CD4-positive, alpha-beta memory T cell (primary cell): ENCODE measurements around the gene GAS6. TPM values are rescaled to one million over a fixed set of nuclear protein-coding genes. Genes with fewer than 3 reads are reported as not detected.
A peak's percentile ranks its signal among the peaks of the same experiment; 100 is the strongest.

Experiments
- CTCF ChIA-PET: fragments of 350-600 bp; sonication (Branson Sonifier 250); formaldehyde crosslinking; loops from one replicate; lab custom pipeline; 2021; ENCODE audit warnings: inconsistent platforms; ENCODE audit not compliant: partially characterized antibody; lab: Charles Lee
- POLR2A ChIA-PET: fragments of 350-600 bp; sonication (Branson Sonifier 250); formaldehyde crosslinking; loops from one replicate; lab custom pipeline; 2021; ENCODE audit not compliant: partially characterized antibody; lab: Charles Lee
- DNase-seq, 5 donors: peaks; one replicate each; pipeline versions ENCODE4 v3.0.0 to v3.0.0-alpha.2; 2020 to 2022; ENCODE audit warnings: mixed read lengths in 1 of 5
- H3K27ac ChIP-seq: one replicate; pipeline ENCODE4 v1.7.0; 2013; ENCODE audit warnings: low read depth, low read length
- H3K27me3 ChIP-seq: 2 replicates; pipeline ENCODE4 v1.7.0; 2013; ENCODE audit warnings: mild to moderate bottlenecking, low read length, moderate library complexity; ENCODE audit not compliant: insufficient read depth
- H3K36me3 ChIP-seq: 2 replicates; pipeline ENCODE4 v1.7.0; 2013; ENCODE audit warnings: mild to moderate bottlenecking, low read length, moderate library complexity; ENCODE audit not compliant: insufficient read depth
- H3K4me1 ChIP-seq: 2 replicates; pipeline ENCODE4 v1.7.0; 2013; ENCODE audit warnings: mild to moderate bottlenecking, low read length, moderate library complexity; ENCODE audit not compliant: insufficient read depth
- H3K4me3 ChIP-seq, 2 donors: one replicate each; pipeline ENCODE4 v1.7.0; 2013; ENCODE audit warnings: low read length in 2 of 2, mild to moderate bottlenecking in 1 of 2
- H3K9me3 ChIP-seq, 2 donors: one replicate each; pipeline ENCODE4 v1.7.0; 2013; ENCODE audit warnings: low read length in 2 of 2, control low read depth in 1 of 2; ENCODE audit not compliant: control insufficient read depth in 1 of 2
- H3K27ac Mint-ChIP-seq, 7 donors: one replicate each; pipeline ENCODE4 v1.8.0; 2020 to 2021; ENCODE audit warnings: mixed read lengths in 7 of 7, mild to moderate bottlenecking in 6 of 7, inconsistent platforms in 3 of 7, moderate library complexity in 3 of 7
- H3K27me3 Mint-ChIP-seq, 2 donors: one replicate each; pipeline ENCODE4 v1.8.0; 2020 to 2021; ENCODE audit warnings: mixed read lengths in 2 of 2
- H3K36me3 Mint-ChIP-seq, 2 donors: one replicate each; pipeline ENCODE4 v1.8.0; 2020 to 2021; ENCODE audit warnings: mixed read lengths in 2 of 2, inconsistent platforms in 1 of 2, mild to moderate bottlenecking in 1 of 2
- H3K4me1 Mint-ChIP-seq, 4 donors: one replicate each; pipeline ENCODE4 v1.8.0; 2020 to 2021; ENCODE audit warnings: mixed read lengths in 4 of 4, mild to moderate bottlenecking in 1 of 4
- H3K4me3 Mint-ChIP-seq, 8 donors: one replicate each; pipeline ENCODE4 v1.8.0; 2020 to 2021; ENCODE audit warnings: mixed read lengths in 8 of 8, mild to moderate bottlenecking in 7 of 8, moderate library complexity in 6 of 8, inconsistent platforms in 3 of 8
- H3K9me3 Mint-ChIP-seq, 8 donors: one replicate each; pipeline ENCODE4 v1.8.0; 2020 to 2021; ENCODE audit warnings: mixed read lengths in 8 of 8, mild to moderate bottlenecking in 5 of 8, inconsistent platforms in 3 of 8, moderate library complexity in 1 of 8
- intact Hi-C: fragments of 100-400 bp; cut with micrococcal nuclease; formaldehyde crosslinking; loops from one replicate; pipeline ENCODE4 v1.15.1; 2023
- polyA plus RNA-seq, 2 donors: library from polyadenylated mRNA; unstranded; fragments of 300-500 nt; fragmentation: Illumina TruSeq; gene quantifications; one replicate each; pipeline ENCODE4 v1.2.3, GENCODE V29; 2021
- total RNA-seq, 2 experiments: library from RNA; stranded (reverse); gene quantifications; one replicate each; pipeline ENCODE4 v1.2.3, GENCODE V29; 2021

The GAS6 gene
- total and polyA plus RNA-seq, 4 experiments from 2014 or later: 0.39 to 17.2 (median 8.8) TPM

GRCh38 chr13:113821847-113822246 lies 42.0 kb downstream of the GAS6 start:
- intact Hi-C loops: no loop called here

GRCh38 chr13:113820813-113821651 lies 42.8 kb downstream of the GAS6 start:
- no peaks in the 10 kb centered on the region for H3K9me3 ChIP-seq
- no peaks in the 10 kb centered on the region for H3K36me3 ChIP-seq
- H3K27ac ChIP-seq: no peak overlapping the region
- Mint-ChIP-seq H3K27ac (no peak overlapping the region), H3K27me3 (peaks cover 1 to 2% of the 10 kb centered on the region in 2 donors), H3K9me3 (no peaks in the 10 kb centered on the region), H3K36me3 (peaks cover 4 to 9% of the 10 kb centered on the region in 2 donors), H3K4me1 (peaks cover 4 to 17% (median 12%) of the 10 kb centered on the region in 4 donors), H3K4me3 (no peak overlapping the region)
- no peak overlapping the region for H3K4me3 ChIP-seq
- intact Hi-C loops: no loop called here
- peaks cover 9% of the 10 kb centered on the region for H3K4me1 ChIP-seq
- no peaks in the 10 kb centered on the region for H3K27me3 ChIP-seq
- DNase-seq: no peak
- CTCF ChIA-PET: interaction anchor here (0.5 kb wide), 1 partner anchor 407 kb away, joined by 5 read pairs; no protein-coding TSS in a partner anchor
- POLR2A ChIA-PET: no interaction called here

More at GRCh38 chr13:113821847-113822246, 42.0 kb downstream of the GAS6 start:
- CTCF ChIA-PET: no interaction called here
- H3K27ac Mint-ChIP-seq: no peak overlapping the region
- Histone ChIP-seq H3K27ac (no peak overlapping the region), H3K4me3 (no peak overlapping the region), H3K4me1 (peaks cover under 1% of the 10 kb centered on the region), H3K27me3 (no peaks in the 10 kb centered on the region), H3K9me3 (no peaks in the 10 kb centered on the region), H3K36me3 (no peaks in the 10 kb centered on the region)
- H3K9me3 Mint-ChIP-seq: no peaks in the 10 kb centered on the region
- no peak overlapping the region for H3K4me3 Mint-ChIP-seq
- peaks cover 2 to 9% (median 6%) of the 10 kb centered on the region in 4 donors for H3K4me1 Mint-ChIP-seq
- POLR2A ChIA-PET: no interaction called here
- DNase-seq: no peak
- peaks cover under 1 to 1% of the 10 kb centered on the region in 2 donors for H3K27me3 Mint-ChIP-seq
- peaks cover 4 to 9% of the 10 kb centered on the region in 2 donors for H3K36me3 Mint-ChIP-seq

GRCh38 chr13:113819731-113820715 lies 43.9 kb downstream of the GAS6 start:
- Mint-ChIP-seq H3K9me3 (peaks cover 0 to 2% (median 0%) of the 10 kb centered on the region in 8 donors), H3K36me3 (peaks cover 0 to 5% of the 10 kb centered on the region in 2 donors), H3K27ac (no peak overlapping the region), H3K4me1 (peaks cover 12 to 25% (median 20%) of the 10 kb centered on the region in 4 donors), H3K27me3 (peaks cover 1 to 2% of the 10 kb centered on the region in 2 donors), H3K4me3 (no peak overlapping the region)
- ChIA-PET POLR2A (no interaction called here), CTCF (interaction anchor here (0.5 kb wide), 1 partner anchor 408 kb away, joined by 5 read pairs; no protein-coding TSS in a partner anchor)
- Histone ChIP-seq H3K9me3 (no peaks in the 10 kb centered on the region), H3K4me1 (peaks cover 15% of the 10 kb centered on the region), H3K27ac (no peak overlapping the region), H3K4me3 (no peak overlapping the region), H3K27me3 (no peaks in the 10 kb centered on the region), H3K36me3 (no peaks in the 10 kb centered on the region)
- intact Hi-C loops: loop anchor here (5.0 kb wide), 1 partner anchor 312 kb away; the partner anchor contains the start of gene RASA3
- no peak for DNase-seq

GRCh38 chr13:113819341-113819730 lies 44.5 kb downstream of the GAS6 start:
- intact Hi-C loops: loop anchor here (5.0 kb wide), 1 partner anchor 313 kb away; the partner anchor contains the start of gene RASA3
- Mint-ChIP-seq H3K36me3 (peaks cover 0 to 5% of the 10 kb centered on the region in 2 donors), H3K4me3 (no peak overlapping the region)

DNA sequence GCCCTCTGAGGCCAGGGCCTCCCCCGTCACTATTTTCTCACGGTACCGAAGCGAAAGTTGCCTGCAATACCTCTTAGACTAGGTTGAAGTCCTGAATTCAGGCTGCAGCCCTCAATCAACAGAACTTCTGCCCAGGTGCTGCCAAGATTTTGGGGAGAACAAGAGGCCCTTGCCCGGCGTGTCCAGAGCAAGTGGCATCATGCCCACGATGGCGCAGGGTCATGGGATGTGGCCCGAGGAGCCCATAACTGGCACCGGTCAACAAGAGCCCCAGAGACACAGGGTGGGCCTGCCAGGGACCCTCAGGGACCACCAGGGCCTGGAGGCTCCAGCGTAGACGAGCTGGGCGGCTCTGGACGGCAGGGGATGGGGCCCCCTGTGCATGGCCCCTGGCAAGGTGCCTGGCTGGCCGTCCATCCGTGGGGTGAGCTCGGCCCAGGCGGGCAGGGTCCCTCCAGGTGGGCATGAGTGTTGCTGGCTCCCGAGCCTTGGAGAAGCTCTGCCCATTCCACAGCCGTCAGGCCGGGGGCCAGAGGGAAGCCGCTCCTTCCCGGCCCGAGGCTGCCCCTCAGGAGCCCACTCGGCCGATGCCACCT lies 45.1 kb downstream of the GAS6 start:
- intact Hi-C loops: loop anchor here (5.0 kb wide), 1 partner anchor 314 kb away; the partner anchor contains the start of gene RASA3

More at GRCh38 chr13:113819341-113819730, 44.5 kb downstream of the GAS6 start:
- Mint-ChIP-seq H3K9me3 (peaks cover 0 to 2% (median 0%) of the 10 kb centered on the region in 8 donors), H3K4me1 (peaks cover 12 to 27% (median 21%) of the 10 kb centered on the region in 4 donors), H3K27ac (no peak overlapping the region), H3K27me3 (peaks cover 1 to 2% of the 10 kb centered on the region in 2 donors)
- Histone ChIP-seq H3K9me3 (no peaks in the 10 kb centered on the region), H3K27me3 (no peaks in the 10 kb centered on the region), H3K4me1 (peaks cover 15% of the 10 kb centered on the region), H3K27ac (no peak overlapping the region), H3K36me3 (no peaks in the 10 kb centered on the region), H3K4me3 (no peak overlapping the region)
- ChIA-PET CTCF (no interaction called here), POLR2A (no interaction called here)
- DNase-seq: no peak

GRCh38 chr13:113817860-113818691 lies 45.8 kb downstream of the GAS6 start:
- H3K27ac Mint-ChIP-seq: peak overlapping the region in 3 of 7 donors; percentile 10 to 82 (median 65)
- intact Hi-C loops: loop anchor here (1.0 to 5.0 kb wide), 5 partner anchors 29 to 417 kb away; partner anchors contain the start of genes CDC16 and RASA3
- Histone ChIP-seq H3K27ac (no peak overlapping the region), H3K27me3 (no peaks in the 10 kb centered on the region), H3K9me3 (no peaks in the 10 kb centered on the region), H3K36me3 (no peaks in the 10 kb centered on the region), H3K4me3 (no peak overlapping the region), H3K4me1 (peaks cover 15% of the 10 kb centered on the region)
- H3K36me3 Mint-ChIP-seq: peaks cover 0 to 5% of the 10 kb centered on the region in 2 donors
- ChIA-PET CTCF (no interaction called here), POLR2A (no interaction called here)
- peaks cover 0 to 2% (median 0%) of the 10 kb centered on the region in 8 donors for H3K9me3 Mint-ChIP-seq
- peaks cover 1 to 2% of the 10 kb centered on the region in 2 donors for H3K27me3 Mint-ChIP-seq
- no peak for DNase-seq
- H3K4me1 Mint-ChIP-seq: peaks cover 14 to 27% (median 20%) of the 10 kb centered on the region in 4 donors
- H3K4me3 Mint-ChIP-seq: no peak overlapping the region

More for the DNA sequence above, 45.1 kb downstream of the GAS6 start:
- ChIA-PET POLR2A (no interaction called here), CTCF (no interaction called here)
- Mint-ChIP-seq H3K27ac (no peak overlapping the region), H3K9me3 (peaks cover 0 to 2% (median 0%) of the 10 kb centered on the region in 8 donors), H3K4me1 (peaks cover 14 to 27% (median 20%) of the 10 kb centered on the region in 4 donors), H3K27me3 (peaks cover 1 to 2% of the 10 kb centered on the region in 2 donors), H3K36me3 (peaks cover 0 to 5% of the 10 kb centered on the region in 2 donors), H3K4me3 (peak overlapping the region in 1 of 8 donors; percentile 38)
- no peak for DNase-seq
- Histone ChIP-seq H3K9me3 (no peaks in the 10 kb centered on the region), H3K36me3 (no peaks in the 10 kb centered on the region), H3K27me3 (no peaks in the 10 kb centered on the region), H3K27ac (no peak overlapping the region), H3K4me3 (no peak overlapping the region), H3K4me1 (peaks cover 15% of the 10 kb centered on the region)
